Ovary (tissue), 3 donors: Measurements from ENCODE around the gene AUTS2.

Experiments used
- POLR2A ChIP-seq: fragments of 450-650 bp; IDR thresholded peaks from one replicate; pipeline ENCODE4 v1.6.1; 2017; ENCODE audit warnings: antibody characterized with exemption, mild to moderate bottlenecking, moderate library complexity
- TF ChIP-seq, protein P1 (sequence below), 3 donors: fragments of 450-650 bp in 2 of 3; fragments of 200-600 bp in 1 of 3; IDR thresholded peaks; one replicate each; pipeline versions ENCODE4 v1.5.1 to v1.8.0; 2016 to 2022; ENCODE audit warnings: antibody characterized with exemption in 3 of 3, mild to moderate bottlenecking in 1 of 3
- donor health status: DM: no; HTN: no; CAD: no.

DNA sequence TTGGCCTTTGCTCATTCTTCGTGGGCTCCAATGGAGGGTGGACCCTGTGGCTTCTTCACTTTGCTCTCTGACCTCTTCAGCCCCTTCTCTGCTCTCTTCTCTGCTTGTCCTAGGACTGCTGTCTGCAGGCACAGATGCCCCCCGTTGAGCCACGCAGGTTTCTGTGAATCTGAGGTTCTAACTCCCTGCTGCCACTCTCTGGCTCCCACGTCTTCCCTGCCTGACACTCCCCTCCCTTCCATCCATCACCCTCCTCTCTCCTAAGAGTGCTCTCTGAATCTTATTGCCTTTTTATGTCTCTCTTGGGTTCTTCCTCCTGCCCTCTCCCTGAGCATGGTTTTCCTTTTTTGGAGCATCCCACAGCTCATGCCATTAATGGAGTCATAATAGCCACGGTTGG, 1034.1 kb downstream of the AUTS2 start:
- TF ChIP-seq, protein P1, sequence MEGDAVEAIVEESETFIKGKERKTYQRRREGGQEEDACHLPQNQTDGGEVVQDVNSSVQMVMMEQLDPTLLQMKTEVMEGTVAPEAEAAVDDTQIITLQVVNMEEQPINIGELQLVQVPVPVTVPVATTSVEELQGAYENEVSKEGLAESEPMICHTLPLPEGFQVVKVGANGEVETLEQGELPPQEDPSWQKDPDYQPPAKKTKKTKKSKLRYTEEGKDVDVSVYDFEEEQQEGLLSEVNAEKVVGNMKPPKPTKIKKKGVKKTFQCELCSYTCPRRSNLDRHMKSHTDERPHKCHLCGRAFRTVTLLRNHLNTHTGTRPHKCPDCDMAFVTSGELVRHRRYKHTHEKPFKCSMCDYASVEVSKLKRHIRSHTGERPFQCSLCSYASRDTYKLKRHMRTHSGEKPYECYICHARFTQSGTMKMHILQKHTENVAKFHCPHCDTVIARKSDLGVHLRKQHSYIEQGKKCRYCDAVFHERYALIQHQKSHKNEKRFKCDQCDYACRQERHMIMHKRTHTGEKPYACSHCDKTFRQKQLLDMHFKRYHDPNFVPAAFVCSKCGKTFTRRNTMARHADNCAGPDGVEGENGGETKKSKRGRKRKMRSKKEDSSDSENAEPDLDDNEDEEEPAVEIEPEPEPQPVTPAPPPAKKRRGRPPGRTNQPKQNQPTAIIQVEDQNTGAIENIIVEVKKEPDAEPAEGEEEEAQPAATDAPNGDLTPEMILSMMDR (IDR thresholded peaks at IDR 0.05) = no peak
- TF ChIP-seq POLR2A = no peak
